Right atrium auricular region (tissue), 2 donors: ENCODE data around the gene DROSHA. TPM values are rescaled to one million over a fixed set of nuclear protein-coding genes. Genes with fewer than 3 reads are reported as not detected.

Experiments
- DNase-seq: peaks from one replicate; pipeline ENCODE4 v3.0.0-alpha.2; 2019; ENCODE audit warnings: low spot score
- H3K27ac ChIP-seq, 2 donors: fragments of 200-600 bp; sonication (generic); 1 replicate in 1 of 2; 2 replicates in 1 of 2; pipeline ENCODE4 v1.5.1; 2016 to 2019
- H3K27me3 ChIP-seq, 2 donors: fragments of 200-600 bp; sonication (generic); one replicate each; pipeline versions ENCODE4 v1.5.1 to v1.6.0; 2017 to 2019
- H3K36me3 ChIP-seq: fragments of 200-600 bp; sonication (generic); one replicate; pipeline ENCODE4 v1.5.1; 2016
- H3K4me1 ChIP-seq, 2 donors: fragments of 200-600 bp; sonication (generic); one replicate each; pipeline versions ENCODE4 v1.5.1 to v1.6.0; 2017 to 2019
- H3K4me3 ChIP-seq, 2 donors: fragments of 200-600 bp; sonication (generic); 1 replicate in 1 of 2; 2 replicates in 1 of 2; pipeline ENCODE4 v1.5.1; 2017 to 2019; ENCODE audit warnings: mild to moderate bottlenecking in 1 of 2, moderate library complexity in 1 of 2
- H3K9me3 ChIP-seq, 2 donors: fragments of 200-600 bp; sonication (generic); one replicate each; pipeline ENCODE4 v1.5.1; 2019
- total RNA-seq, 2 donors: library from RNA; depleted of rRNA; stranded (reverse); fragments of >200 nt; gene quantifications; one replicate each; pipeline ENCODE4 v1.1.0, GENCODE V29; 2016
- TF ChIP-seq, protein P1 (sequence below), 2 donors: fragments of 200-600 bp; sonication (generic); IDR thresholded peaks; one replicate each; pipeline ENCODE4 v1.5.1; 2019; ENCODE audit warnings: antibody characterized with exemption in 2 of 2

Gene DROSHA
- total RNA-seq, 2 donors from 2014 or later, result 27.3 to 28.5 TPM

DNA sequence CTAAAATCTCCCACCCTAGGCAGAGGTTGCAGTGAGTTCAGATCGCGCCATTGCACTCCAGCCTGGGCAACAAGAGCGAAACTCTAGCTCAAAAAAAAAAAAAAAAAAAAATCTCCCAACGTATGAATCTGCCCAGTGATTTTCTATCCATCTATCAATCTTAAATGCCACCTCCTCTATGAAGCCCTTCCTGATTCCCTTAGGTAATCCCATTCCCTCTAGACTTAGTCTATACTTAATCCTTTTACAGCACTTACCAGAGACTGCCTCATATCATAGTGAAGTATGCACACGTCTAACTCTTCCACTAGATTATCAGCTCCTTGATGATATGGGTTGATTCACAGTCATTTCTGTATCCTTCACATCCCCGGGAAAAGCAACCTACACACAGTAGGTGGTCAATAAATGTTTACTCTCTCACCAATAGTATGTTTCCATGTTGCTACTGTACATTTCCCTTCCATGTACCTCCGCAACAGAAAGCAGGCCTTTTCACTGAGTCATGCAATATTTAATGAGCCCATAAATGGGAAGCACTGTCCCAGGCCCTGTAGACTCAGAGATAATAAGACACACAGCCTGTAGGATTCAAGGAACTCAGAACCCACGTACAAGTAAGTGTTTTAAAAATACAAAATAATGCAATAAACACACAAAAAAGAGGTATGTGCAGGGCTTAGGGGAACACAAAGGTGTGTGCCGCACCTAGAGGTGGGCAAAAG is 1.2 kb downstream of the DROSHA start:
- no peaks in the 10 kb centered on the region for H3K9me3 ChIP-seq
- no peaks in the 10 kb centered on the region for H3K27me3 ChIP-seq
- TF ChIP-seq, protein P1, sequence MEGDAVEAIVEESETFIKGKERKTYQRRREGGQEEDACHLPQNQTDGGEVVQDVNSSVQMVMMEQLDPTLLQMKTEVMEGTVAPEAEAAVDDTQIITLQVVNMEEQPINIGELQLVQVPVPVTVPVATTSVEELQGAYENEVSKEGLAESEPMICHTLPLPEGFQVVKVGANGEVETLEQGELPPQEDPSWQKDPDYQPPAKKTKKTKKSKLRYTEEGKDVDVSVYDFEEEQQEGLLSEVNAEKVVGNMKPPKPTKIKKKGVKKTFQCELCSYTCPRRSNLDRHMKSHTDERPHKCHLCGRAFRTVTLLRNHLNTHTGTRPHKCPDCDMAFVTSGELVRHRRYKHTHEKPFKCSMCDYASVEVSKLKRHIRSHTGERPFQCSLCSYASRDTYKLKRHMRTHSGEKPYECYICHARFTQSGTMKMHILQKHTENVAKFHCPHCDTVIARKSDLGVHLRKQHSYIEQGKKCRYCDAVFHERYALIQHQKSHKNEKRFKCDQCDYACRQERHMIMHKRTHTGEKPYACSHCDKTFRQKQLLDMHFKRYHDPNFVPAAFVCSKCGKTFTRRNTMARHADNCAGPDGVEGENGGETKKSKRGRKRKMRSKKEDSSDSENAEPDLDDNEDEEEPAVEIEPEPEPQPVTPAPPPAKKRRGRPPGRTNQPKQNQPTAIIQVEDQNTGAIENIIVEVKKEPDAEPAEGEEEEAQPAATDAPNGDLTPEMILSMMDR (IDR thresholded peaks at IDR 0.05), result no peak
- no peak overlapping the region for H3K27ac ChIP-seq
- H3K36me3 ChIP-seq, result peaks cover 48% of the 10 kb centered on the region
- H3K4me1 ChIP-seq, result peaks cover 0 to 31% of the 10 kb centered on the region in 2 donors
- DNase-seq, result no peak
- peak overlapping the region; percentile 75 to 82 for H3K4me3 ChIP-seq

DNA sequence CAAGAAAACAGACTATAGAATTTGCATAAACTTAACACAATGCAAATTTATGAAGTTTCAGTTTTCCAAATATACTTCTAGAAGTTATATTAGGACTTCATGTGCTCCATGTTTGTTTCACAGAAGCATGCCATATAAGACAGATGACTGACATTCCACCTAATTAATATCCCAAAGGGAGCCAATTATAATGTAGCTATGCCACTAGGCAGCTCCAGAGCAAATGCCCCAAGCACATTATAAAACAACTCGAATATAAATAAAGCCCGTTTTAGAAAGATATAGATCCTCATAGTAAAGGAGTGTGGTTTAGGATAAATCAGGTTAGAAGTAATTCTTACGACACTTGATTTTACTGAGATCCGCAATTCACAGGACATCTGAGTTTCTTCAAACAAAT is 8.9 kb downstream of the DROSHA start:
- Histone ChIP-seq H3K27ac (no peak overlapping the region), H3K36me3 (peaks cover 42% of the 10 kb centered on the region), H3K4me1 (no peaks in the 10 kb centered on the region), H3K4me3 (no peak overlapping the region), H3K27me3 (no peaks in the 10 kb centered on the region), H3K9me3 (no peaks in the 10 kb centered on the region)
- no peak for DNase-seq
- TF ChIP-seq, protein P1 (IDR thresholded peaks at IDR 0.05), result no peak

DNA sequence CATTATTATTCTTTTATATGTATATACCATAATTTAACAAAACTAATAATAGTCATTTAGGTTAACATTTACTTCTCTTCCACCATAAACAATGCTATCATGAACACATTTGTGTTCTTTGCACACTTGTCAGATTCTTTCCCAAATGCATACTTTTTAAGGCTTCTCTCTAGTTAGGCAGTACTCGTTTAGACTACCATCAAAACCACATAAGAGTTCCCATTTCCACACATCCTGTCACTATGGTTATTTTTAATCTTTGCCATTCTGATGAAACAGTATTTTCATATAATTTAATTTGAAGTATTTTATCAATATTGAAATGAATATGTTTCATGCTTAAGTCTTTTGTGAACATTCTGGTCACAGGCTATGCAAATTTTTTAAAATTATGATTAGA is 15.1 kb downstream of the DROSHA start:
- no peak overlapping the region for H3K27ac ChIP-seq
- TF ChIP-seq, protein P1 (IDR thresholded peaks at IDR 0.05), result no peak
- H3K9me3 ChIP-seq, result no peaks in the 10 kb centered on the region
- no peak overlapping the region for H3K4me3 ChIP-seq
- DNase-seq, result no peak
- peaks cover 37% of the 10 kb centered on the region for H3K36me3 ChIP-seq
- no peaks in the 10 kb centered on the region for H3K4me1 ChIP-seq
- no peaks in the 10 kb centered on the region for H3K27me3 ChIP-seq

DNA sequence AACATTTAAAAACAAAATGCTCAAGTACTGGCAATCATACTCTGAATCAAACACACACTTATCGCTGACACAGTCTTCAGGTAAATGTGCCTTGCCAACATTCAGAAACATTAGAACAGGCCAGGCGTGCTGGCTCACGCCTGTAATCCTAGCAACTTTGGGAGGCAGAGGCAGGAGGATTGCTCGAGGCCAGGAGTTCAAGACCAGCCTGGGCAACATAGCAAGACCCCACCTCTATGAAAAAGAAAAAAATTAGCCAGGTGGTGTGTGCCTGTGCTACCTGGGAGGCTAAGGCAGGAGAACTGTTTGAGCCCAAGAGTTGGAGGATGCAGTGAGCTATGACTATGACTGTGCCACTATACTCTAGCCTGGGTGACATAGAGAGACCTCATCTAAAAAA is 20.6 kb downstream of the DROSHA start:
- Histone ChIP-seq H3K27me3 (no peaks in the 10 kb centered on the region), H3K4me3 (no peak overlapping the region), H3K27ac (no peak overlapping the region), H3K36me3 (peaks cover 79% of the 10 kb centered on the region), H3K4me1 (no peaks in the 10 kb centered on the region), H3K9me3 (no peaks in the 10 kb centered on the region)
- TF ChIP-seq, protein P1 (IDR thresholded peaks at IDR 0.05), result no peak
- DNase-seq, result no peak

DNA sequence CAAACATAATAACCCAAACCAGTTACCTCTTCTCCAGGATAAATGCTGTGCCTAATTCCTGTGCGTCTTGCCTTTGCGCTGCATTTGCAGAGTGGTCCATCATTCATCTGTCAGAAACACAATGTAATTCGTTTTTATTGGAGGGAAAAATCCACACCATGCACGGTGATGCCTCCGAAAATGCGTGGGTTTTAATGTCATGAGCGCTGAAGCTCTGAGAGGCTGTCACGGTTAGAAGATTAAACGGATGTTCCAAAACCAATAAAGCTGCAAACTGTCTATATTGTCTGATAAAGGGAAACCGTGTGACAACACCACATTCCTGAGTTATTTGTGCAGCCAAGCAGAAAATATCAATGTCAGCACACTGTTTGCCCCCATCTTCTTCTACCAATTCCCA is 27.4 kb downstream of the DROSHA start:
- peaks cover 79% of the 10 kb centered on the region for H3K36me3 ChIP-seq
- TF ChIP-seq, protein P1 (IDR thresholded peaks at IDR 0.05), result no peak
- H3K4me3 ChIP-seq, result no peak overlapping the region
- H3K9me3 ChIP-seq, result no peaks in the 10 kb centered on the region
- H3K27me3 ChIP-seq, result no peaks in the 10 kb centered on the region
- no peaks in the 10 kb centered on the region for H3K4me1 ChIP-seq
- no peak for DNase-seq
- H3K27ac ChIP-seq, result no peak overlapping the region

DNA sequence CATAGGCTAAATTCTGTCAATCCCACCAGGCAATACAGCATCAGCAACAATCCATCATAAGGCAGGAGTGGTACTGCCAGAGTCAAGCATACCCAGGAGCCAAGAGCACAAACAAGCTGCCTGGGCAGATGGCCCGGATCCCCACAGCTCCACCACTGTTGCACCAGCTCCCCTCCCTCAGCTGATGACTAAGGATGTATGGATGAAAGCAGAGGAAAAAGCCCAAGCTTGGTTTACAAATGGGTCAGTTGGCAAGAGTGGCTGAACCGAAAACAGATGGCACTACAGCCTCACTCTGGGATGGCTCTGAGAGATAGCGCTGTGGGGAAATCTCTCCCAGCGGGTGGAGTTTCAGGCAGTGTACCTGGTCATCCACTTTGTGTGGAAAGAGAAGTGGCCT is 29.4 kb downstream of the DROSHA start:
- no peaks in the 10 kb centered on the region for H3K9me3 ChIP-seq
- TF ChIP-seq, protein P1 (IDR thresholded peaks at IDR 0.05), result no peak
- H3K27me3 ChIP-seq, result no peaks in the 10 kb centered on the region
- H3K27ac ChIP-seq, result no peak overlapping the region
- no peak for DNase-seq
- no peaks in the 10 kb centered on the region for H3K4me1 ChIP-seq
- H3K36me3 ChIP-seq, result peaks cover 79% of the 10 kb centered on the region
- H3K4me3 ChIP-seq, result no peak overlapping the region
